ENCODE results near the gene TMEM245.
A peak's percentile ranks its signal among the peaks of the same experiment; 100 is the strongest.

DNA sequence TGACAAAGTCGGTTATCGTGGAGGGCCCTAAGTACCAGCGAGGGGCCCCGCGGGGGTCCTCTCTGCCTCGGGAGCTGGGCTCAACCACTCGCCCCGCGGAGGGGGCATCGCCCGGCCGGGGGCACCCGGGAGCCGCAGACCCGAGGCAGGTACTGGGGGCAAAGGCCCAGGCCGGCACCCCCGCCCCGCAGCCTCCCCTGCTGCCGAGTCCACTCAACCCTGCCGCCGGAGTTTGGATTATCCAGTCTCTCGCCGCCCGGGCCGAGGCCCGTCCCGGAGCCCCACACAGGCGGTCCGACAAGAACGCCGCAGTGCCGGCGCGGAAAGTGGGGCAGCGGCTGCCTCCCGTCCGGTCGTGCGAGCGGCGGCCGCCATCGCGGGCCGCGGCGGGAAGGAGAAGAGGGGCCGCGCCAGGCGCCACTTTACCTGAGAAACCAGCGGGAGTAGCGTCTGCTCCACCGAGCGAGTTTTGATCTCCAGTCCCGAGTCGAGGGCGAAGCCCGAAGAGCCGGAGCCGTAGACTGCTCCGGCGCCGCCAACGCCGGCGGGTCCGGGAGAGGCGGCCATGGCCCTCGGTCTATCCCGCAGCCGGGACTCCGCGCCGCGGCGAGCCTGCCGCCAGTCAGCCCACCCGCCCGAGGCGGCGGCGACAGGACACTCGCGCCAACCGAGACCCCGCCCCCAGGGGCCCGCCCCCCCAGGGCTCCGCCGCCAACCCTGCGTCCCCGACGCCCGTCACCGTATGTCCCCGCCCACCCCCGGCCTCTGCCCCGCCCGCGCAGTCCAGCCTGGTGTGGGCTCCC, 106.7 kb downstream of the TMEM245 start, which contains the start of gene CTNNAL1:
- TF ChIP-seq, protein P1, sequence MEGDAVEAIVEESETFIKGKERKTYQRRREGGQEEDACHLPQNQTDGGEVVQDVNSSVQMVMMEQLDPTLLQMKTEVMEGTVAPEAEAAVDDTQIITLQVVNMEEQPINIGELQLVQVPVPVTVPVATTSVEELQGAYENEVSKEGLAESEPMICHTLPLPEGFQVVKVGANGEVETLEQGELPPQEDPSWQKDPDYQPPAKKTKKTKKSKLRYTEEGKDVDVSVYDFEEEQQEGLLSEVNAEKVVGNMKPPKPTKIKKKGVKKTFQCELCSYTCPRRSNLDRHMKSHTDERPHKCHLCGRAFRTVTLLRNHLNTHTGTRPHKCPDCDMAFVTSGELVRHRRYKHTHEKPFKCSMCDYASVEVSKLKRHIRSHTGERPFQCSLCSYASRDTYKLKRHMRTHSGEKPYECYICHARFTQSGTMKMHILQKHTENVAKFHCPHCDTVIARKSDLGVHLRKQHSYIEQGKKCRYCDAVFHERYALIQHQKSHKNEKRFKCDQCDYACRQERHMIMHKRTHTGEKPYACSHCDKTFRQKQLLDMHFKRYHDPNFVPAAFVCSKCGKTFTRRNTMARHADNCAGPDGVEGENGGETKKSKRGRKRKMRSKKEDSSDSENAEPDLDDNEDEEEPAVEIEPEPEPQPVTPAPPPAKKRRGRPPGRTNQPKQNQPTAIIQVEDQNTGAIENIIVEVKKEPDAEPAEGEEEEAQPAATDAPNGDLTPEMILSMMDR (IDR thresholded peaks at IDR 0.05) = no peak
- TF ChIP-seq POLR2A (IDR thresholded peaks at IDR 0.05) = peak; percentile 81
